A549 (cell line): Measurements from ENCODE around the gene MYOD1. TPM values are rescaled to one million over a fixed set of nuclear protein-coding genes. Genes with fewer than 3 reads are reported as not detected.

ENCODE experiments used
- ATAC-seq, 2 experiments: fragments of 200-7000 bp in 1 of 2; fragments of >200 bp in 1 of 2; cut with Nextera tagmentation in 1 of 2; cut with Tn5 transposase in 1 of 2; 3 replicates each; pipeline versions ENCODE4 v1.8.0 to v1.9.1; 2018 to 2020; ENCODE audit warnings: mild to moderate bottlenecking in 1 of 2, moderate library complexity in 1 of 2
- CTCF ChIA-PET: fragments of 300-600 bp; sonication (Branson Sonifier 250); formaldehyde crosslinking; extraction: SDS; loops from one replicate; lab custom pipeline; 2021; ENCODE audit warnings: antibody characterized with exemption, inconsistent platforms; lab: Yijun Ruan, JAX
- POLR2A ChIA-PET: fragments of 350-600 bp; formaldehyde crosslinking; extraction: SDS; loops from one replicate; lab custom pipeline; 2021; ENCODE audit warnings: antibody characterized with exemption, inconsistent platforms; lab: Yijun Ruan, JAX
- DNase-seq, 2 experiments: peaks; one replicate each; pipeline versions ENCODE4 v3.0.0 to v3.0.0-alpha.2; 2011 to 2016; ENCODE audit warnings: low read depth in 1 of 2, low spot score in 1 of 2
- FAIRE-seq: peaks from 2 replicates; lab custom pipeline; 2011; peaks lifted over from hg19 to GRCh38; lab: Jason Lieb, UNC
- H3K27ac ChIP-seq, 2 experiments: fragments of >200 bp; sonication (Bioruptor Twin); formaldehyde crosslinking; 3 replicates each; pipeline ENCODE4 v1.5.1; 2016 to 2017
- H3K4me1 ChIP-seq: fragments of >200 bp; sonication (Bioruptor Twin); formaldehyde crosslinking; 3 replicates; pipeline ENCODE4 v1.6.1; 2016
- H3K4me2 ChIP-seq: fragments of >200 bp; sonication (Bioruptor Twin); formaldehyde crosslinking; 3 replicates; pipeline ENCODE4 v1.6.1; 2016
- H3K4me3 ChIP-seq: fragments of >200 bp; sonication (Bioruptor Twin); formaldehyde crosslinking; 3 replicates; pipeline ENCODE4 v1.5.1; 2016
- H3K9me3 ChIP-seq: fragments of >200 bp; sonication (Bioruptor Twin); formaldehyde crosslinking; 3 replicates; pipeline ENCODE4 v1.6.1; 2016
- ATOH8 ChIP-seq: fragments of 250-450 bp; sonication (Bioruptor Pico); IDR thresholded peaks from 2 replicates; pipeline ENCODE4 v1.5.0; 2020; ENCODE audit warnings: low read depth, mild to moderate bottlenecking, moderate library complexity
- CBX8 ChIP-seq: fragments of 200-600 bp; sonication (generic); IDR thresholded peaks from 2 replicates; pipeline ENCODE4 v1.6.1; 2016
- CEBPB ChIP-seq, 2 experiments: fragments of >200 bp in 1 of 2; sonication (Bioruptor Twin) in 1 of 2; formaldehyde crosslinking in 1 of 2; IDR thresholded peaks; 2 replicates each; pipeline ENCODE4 v1.6.1; 2012 to 2016
- CHD4 ChIP-seq: fragments of 200-600 bp; sonication (generic); IDR thresholded peaks from 2 replicates; pipeline ENCODE4 v1.6.1; 2016; ENCODE audit warnings: antibody characterized with exemption, mild to moderate bottlenecking, borderline replicate concordance
- FOSL2 ChIP-seq, 2 experiments: fragments of 450-650 bp in 1 of 2; fragments of >200 bp in 1 of 2; sonication (Bioruptor Twin) in 1 of 2; formaldehyde crosslinking; IDR thresholded peaks; 2 replicates each; pipeline versions ENCODE4 v1.5.0 to v1.6.1; 2016 to 2020; ENCODE audit warnings: mild to moderate bottlenecking in 1 of 2, moderate library complexity in 1 of 2
- MAFK ChIP-seq: fragments of 450-650 bp; IDR thresholded peaks from 2 replicates; pipeline ENCODE4 v1.6.1; 2014; ENCODE audit not compliant: partially characterized antibody
- PHF8 ChIP-seq: fragments of 200-600 bp; sonication (generic); IDR thresholded peaks from 2 replicates; pipeline ENCODE4 v1.6.1; 2016; ENCODE audit warnings: low read depth, mild to moderate bottlenecking, antibody characterized with exemption, moderate library complexity, borderline replicate concordance
- POLR2A ChIP-seq: IDR thresholded peaks from 2 replicates; pipeline ENCODE4 v1.6.1; 2012; ENCODE audit warnings: mild to moderate bottlenecking, low read length
- TFCP2L1 ChIP-seq: fragments of 250-450 bp; sonication (Bioruptor Pico); IDR thresholded peaks from 2 replicates; pipeline ENCODE4 v1.5.0; 2021; ENCODE audit warnings: mild to moderate bottlenecking
- TP53 ChIP-seq: fragments of 250-450 bp; sonication (Bioruptor Pico); IDR thresholded peaks from 2 replicates; pipeline ENCODE4 v1.5.0; 2021; ENCODE audit warnings: mild to moderate bottlenecking, moderate library complexity
- ZNF302 ChIP-seq: fragments of 250-450 bp; sonication (Bioruptor Pico); IDR thresholded peaks from 2 replicates; pipeline ENCODE4 v1.9.0; 2021; ENCODE audit warnings: inconsistent platforms, mild to moderate bottlenecking, moderate library complexity
- WGBS: methylation state at CpG from one replicate; pipeline ENCODE4 v1.1.6; 2017; ENCODE audit errors: missing lambda C conversion rate; 5-methylcytosine and 5-hydroxymethylcytosine counted together
- polyA minus RNA-seq: library from RNA; depleted of rRNA, polyadenylated mRNA; stranded (reverse); fragments of >200 nt; gene quantifications from 2 replicates; pipeline ENCODE4 v1.2.3, GENCODE V29; 2011; rRNA and poly(A)+ RNA removed
- polyA plus RNA-seq, 4 experiments: library from polyadenylated mRNA; depleted of rRNA in 3 of 4; stranded (reverse); fragments of >200 nt; fragmentation: RNase III in 1 of 4; extraction: RNeasy Plus Mini Kit Qiagen cat#74134 plus additional on column Dnase treatment in 1 of 4; gene quantifications; 2 replicates in 3 of 4; 3 replicates in 1 of 4; pipeline ENCODE4 v1.2.3, GENCODE V29; 2011 to 2017
- TF ChIP-seq, protein P1 (sequence below): IDR thresholded peaks from 2 replicates; pipeline ENCODE4 v1.6.1; 2012

Gene MYOD1
- polyA plus RNA-seq (2011; rRNA removed) (not detected in 2 replicates), polyA plus RNA-seq (2017; fragmentation: RNase III; extraction: RNeasy Plus Mini Kit Qiagen cat#74134 plus additional on column Dnase treatment) (not detected in 3 replicates), polyA minus RNA-seq (not detected in 2 replicates)
- polyA plus RNA-seq (2012; cell fraction: cytosol; rRNA removed), result not detected in 2 replicates
- polyA plus RNA-seq (2012; cell fraction: nucleus; rRNA removed), result 0.06 TPM in 1 of 2 replicates, not detected in the other

GRCh38 chr11:17719028-17719937 is at the start of gene MYOD1:
Gene MYOD1 (plus strand): TSS chr11:17719571. CDS start chr11:17719783, 212 bp downstream.
- WGBS, result 22% methylated on average over 45 of the region's 68 CpGs
- H3K4me3 ChIP-seq, result peak within 1 kb of the TSS; percentile 23; the same call in 1 of the 3 replicates
- peak; percentile 43 to 69; a peak in 4 of 6 replicates for ATAC-seq

GRCh38 chr11:17672469-17672868 is 46.9 kb upstream of the MYOD1 start:
- DNase-seq (no peak), ATAC-seq (no peak), FAIRE-seq (no peak)
- ChIA-PET POLR2A (no interaction called here), CTCF (interaction anchor here (0.7 to 1.1 kb wide), 2 partner anchors 25 to 154 kb away, joined by 3 read pairs; no protein-coding TSS in a partner anchor)
- no peak for TF ChIP-seq CBX8
- H3K4me3 ChIP-seq, result no peak overlapping the region
- H3K27ac ChIP-seq, result no peak overlapping the region
- H3K4me2 ChIP-seq, result no peak overlapping the region
- no peaks in the 10 kb centered on the region for H3K4me1 ChIP-seq
- 44% methylated on average over 7 of the region's 7 CpGs for WGBS
- peaks cover 26% of the 10 kb centered on the region for H3K9me3 ChIP-seq

More at GRCh38 chr11:17719028-17719937, at the start of gene MYOD1:
- TF ChIP-seq CHD4, result no peak
- TF ChIP-seq, all 56 proteins: peak for 0
- POLR2A ChIA-PET, result no interaction called here
- peak within 1 kb of the TSS; percentile 69 for H3K4me2 ChIP-seq
- no peak within 1 kb of the TSS for H3K27ac ChIP-seq
- H3K9me3 ChIP-seq, result no peaks in the 10 kb centered on the region
- H3K4me1 ChIP-seq, result peaks cover 15% of the 10 kb centered on the region; the same call in 2 of the 3 replicates
- CTCF ChIA-PET, result interaction anchor here (1.7 to 10.4 kb wide), 3 partner anchors 13 to 259 kb away, joined by 5 to 85 read pairs (median 5); partner anchors contain the start of gene KCNC1
- FAIRE-seq (no peak), DNase-seq (peak in 1 of 2 experiments; percentile 43)

DNA sequence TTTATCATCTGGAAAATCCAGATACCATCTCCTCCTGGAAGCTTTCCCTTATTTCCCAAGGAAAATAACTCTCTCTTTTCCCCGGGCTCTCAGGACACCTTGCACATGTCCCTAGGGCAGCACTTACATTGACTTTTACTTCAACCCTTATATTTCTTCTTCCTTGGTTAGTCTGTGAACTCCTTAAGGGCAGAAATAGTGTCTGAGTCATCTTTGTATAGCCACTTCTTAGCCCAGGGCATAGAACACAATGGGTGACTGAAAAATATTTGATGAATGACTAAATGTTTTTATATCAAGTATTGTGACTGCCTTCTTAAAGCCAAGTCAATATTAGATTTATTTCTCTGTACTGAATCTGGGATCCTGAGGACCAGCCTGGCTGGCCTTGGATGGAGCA is 45.4 kb upstream of the MYOD1 start:
- FAIRE-seq, result no peak
- H3K4me3 ChIP-seq, result no peak overlapping the region
- ATAC-seq, result no peak
- WGBS, result 11% methylated on average over 1 of the region's 1 CpG
- H3K4me1 ChIP-seq, result no peaks in the 10 kb centered on the region
- ChIA-PET CTCF (no interaction called here), POLR2A (no interaction called here)
- H3K27ac ChIP-seq, result no peak overlapping the region
- DNase-seq, result no peak
- no peak for TF ChIP-seq TP53
- TF ChIP-seq TFCP2L1, result no peak
- no peak overlapping the region for H3K4me2 ChIP-seq
- peaks cover 39% of the 10 kb centered on the region for H3K9me3 ChIP-seq

DNA sequence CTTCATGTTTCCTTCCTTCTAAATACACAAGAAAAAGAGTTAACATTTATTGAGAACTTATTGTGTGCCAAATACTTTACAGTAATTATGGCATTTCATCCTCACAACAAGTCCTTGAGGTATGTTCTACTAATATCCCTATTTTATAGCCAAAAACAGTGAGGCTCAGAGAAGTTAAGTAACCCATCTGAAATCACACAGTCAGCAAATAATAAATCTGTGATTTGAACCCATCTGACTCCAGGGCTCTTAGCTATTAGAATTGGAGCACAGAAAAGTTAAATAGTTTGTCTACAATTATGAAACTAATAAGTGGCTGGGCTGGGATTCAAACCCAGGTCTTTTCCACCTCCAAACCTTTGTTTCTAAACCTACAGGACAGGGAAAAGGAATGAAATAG is 36.5 kb upstream of the MYOD1 start:
- H3K27ac ChIP-seq, result peak overlapping the region in 1 of 2 experiments; percentile 19; a peak in 1 of 6 replicates

DNA sequence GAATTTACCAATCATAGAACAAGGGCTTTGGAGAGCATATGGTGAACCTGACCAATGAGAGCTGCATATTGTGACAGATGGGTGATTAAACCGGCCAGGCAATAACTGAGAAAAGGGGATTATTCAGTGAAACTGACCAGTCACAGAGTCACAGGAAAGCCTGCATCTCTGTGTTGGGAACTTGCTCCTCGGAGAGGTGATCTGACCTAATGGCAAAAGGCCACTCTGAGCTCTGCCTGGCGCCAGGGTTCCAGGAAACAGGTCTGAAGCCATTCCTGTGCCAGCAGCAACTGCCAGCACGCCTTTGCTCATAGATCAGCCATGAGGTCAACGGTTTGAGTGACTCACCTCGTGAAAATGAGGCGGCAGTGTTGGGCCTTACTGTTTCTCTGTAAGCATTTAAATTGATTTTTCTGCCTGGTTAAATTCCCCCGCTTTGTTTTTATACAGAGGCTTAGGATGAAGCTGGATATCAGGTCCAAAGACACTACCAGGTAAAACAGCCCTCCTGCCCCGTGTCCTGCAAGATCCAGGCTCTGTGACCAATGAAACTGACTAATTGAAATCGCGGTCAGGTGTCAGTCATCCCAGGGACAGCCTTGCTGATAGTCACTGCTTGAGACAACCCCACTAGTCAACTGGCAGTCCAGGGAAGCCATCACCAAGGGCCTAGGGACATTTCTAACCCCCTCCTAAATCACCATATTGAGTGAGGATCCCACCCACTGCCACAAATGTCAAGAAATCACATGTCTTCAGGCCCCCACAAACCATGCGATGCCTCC is 35.8 kb upstream of the MYOD1 start:
- no peak overlapping the region for H3K4me3 ChIP-seq
- H3K9me3 ChIP-seq, result 0 out of 3 replicates have a peak, but pooled peaks cover 2% of the 10 kb centered on the region
- ATAC-seq, result peak; percentile 81 to 89
- peak overlapping the region; percentile 38; the same call in 1 of the 3 replicates for H3K4me2 ChIP-seq
- ChIA-PET POLR2A (no interaction called here), CTCF (interaction anchor here (0.5 kb wide), 1 partner anchor 22 kb away, joined by 3 read pairs; no protein-coding TSS in a partner anchor)
- no peak for TF ChIP-seq CEBPB (IDR thresholded peaks at IDR 0.05)
- TF ChIP-seq FOSL2 (IDR thresholded peaks at IDR 0.05), result no peak
- peak; percentile 48; the same call in 1 of the 2 replicates for TF ChIP-seq FOSL2 (CRISPR knock-in tag; IDR thresholded peaks at IDR 0.05)
- no peak for TF ChIP-seq POLR2A
- no peak for TF ChIP-seq MAFK
- TF ChIP-seq, protein P1, sequence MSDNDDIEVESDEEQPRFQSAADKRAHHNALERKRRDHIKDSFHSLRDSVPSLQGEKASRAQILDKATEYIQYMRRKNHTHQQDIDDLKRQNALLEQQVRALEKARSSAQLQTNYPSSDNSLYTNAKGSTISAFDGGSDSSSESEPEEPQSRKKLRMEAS, result 0 out of 2 replicates have a peak, but pooled peaks have one; percentile 26
- no peak for FAIRE-seq
- H3K27ac ChIP-seq, result peak overlapping the region in 1 of 2 experiments; percentile 59; a peak in 3 of 6 replicates
- 38% methylated on average over 12 of the region's 12 CpGs for WGBS
- peak in 1 of 2 experiments; percentile 58 for DNase-seq
- peaks cover 11% of the 10 kb centered on the region for H3K4me1 ChIP-seq

More for the DNA sequence above, 36.5 kb upstream of the MYOD1 start:
- 0 out of 3 replicates have a peak overlapping the region, but pooled peaks have one; percentile 38 for H3K4me2 ChIP-seq
- POLR2A ChIA-PET, result no interaction called here
- no peak for ATAC-seq
- H3K9me3 ChIP-seq, result peaks cover 9% of the 10 kb centered on the region; the same call in 2 of the 3 replicates
- TF ChIP-seq ATOH8 (CRISPR knock-in tag), result no peak
- peak; percentile 93 for TF ChIP-seq MAFK
- no peak for TF ChIP-seq PHF8
- no peak for TF ChIP-seq ZNF302 (CRISPR knock-in tag)
- TF ChIP-seq, all 56 proteins: peak for 1
- CTCF ChIA-PET, result interaction anchor here (0.5 kb wide), 1 partner anchor 21 kb away, joined by 3 read pairs; no protein-coding TSS in a partner anchor
- peaks cover 11% of the 10 kb centered on the region for H3K4me1 ChIP-seq
- no peak overlapping the region for H3K4me3 ChIP-seq
- no peak for DNase-seq
- FAIRE-seq, result peak; percentile 36
